Stomach smooth muscle (tissue), 2 donors: ENCODE results near the gene ZNF384.

Experiments
- H3K27ac ChIP-seq: one replicate; pipeline ENCODE4 v1.7.0; 2013; ENCODE audit warnings: mild to moderate bottlenecking, low read length, inconsistent platforms
- H3K27me3 ChIP-seq, 2 donors: one replicate each; pipeline ENCODE4 v1.7.0; 2013; ENCODE audit warnings: low read length in 2 of 2; ENCODE audit not compliant: insufficient read depth in 2 of 2, control insufficient read depth in 1 of 2
- H3K36me3 ChIP-seq, 2 donors: one replicate each; pipeline ENCODE4 v1.7.0; 2013; ENCODE audit warnings: low read length in 2 of 2; ENCODE audit not compliant: control insufficient read depth in 2 of 2, insufficient read depth in 2 of 2
- H3K4me1 ChIP-seq: one replicate; pipeline ENCODE4 v1.7.0; 2013; ENCODE audit warnings: low read length; ENCODE audit not compliant: control insufficient read depth, insufficient read depth
- H3K4me3 ChIP-seq, 2 donors: one replicate each; pipeline ENCODE4 v1.7.0; 2013; ENCODE audit warnings: low read length in 2 of 2
- H3K9ac ChIP-seq, 2 donors: one replicate each; pipeline ENCODE4 v1.7.0; 2013; ENCODE audit warnings: low read length in 2 of 2, mild to moderate bottlenecking in 1 of 2
- H3K9me3 ChIP-seq, 2 donors: one replicate each; pipeline ENCODE4 v1.7.0; 2013; ENCODE audit warnings: low read length in 2 of 2; ENCODE audit not compliant: control insufficient read depth in 2 of 2
- donor health status: healthy.
- donor health status: Pancreatic carcinoma.

The ZNF384 gene

GRCh38 chr12:6618483-6619225 lies 70.5 kb downstream of the ZNF384 start:
- Histone ChIP-seq H3K27ac (no peak overlapping the region), H3K4me3 (no peak overlapping the region), H3K9ac (no peak overlapping the region), H3K36me3 (no peaks in the 10 kb centered on the region), H3K4me1 (peaks cover 16% of the 10 kb centered on the region), H3K9me3 (no peaks in the 10 kb centered on the region), H3K27me3 (peaks cover 17 to 18% of the 10 kb centered on the region in 2 donors)
